ENCODE results near the gene MRPL58. TPM values are rescaled to one million over a fixed set of nuclear protein-coding genes. Genes with fewer than 3 reads are reported as not detected.

MRPL58 gene
- total and polyA plus RNA-seq, 10 of the 15 experiments (the other 5 are each of a cell fraction or from before 2014, with no cell fraction given) = 23.0 to 64.3 (median 51.9) TPM

GRCh38 chr17:75034236-75034908 is 21.9 kb downstream of the MRPL58 start (continued):
- TF ChIP-seq, protein P1, sequence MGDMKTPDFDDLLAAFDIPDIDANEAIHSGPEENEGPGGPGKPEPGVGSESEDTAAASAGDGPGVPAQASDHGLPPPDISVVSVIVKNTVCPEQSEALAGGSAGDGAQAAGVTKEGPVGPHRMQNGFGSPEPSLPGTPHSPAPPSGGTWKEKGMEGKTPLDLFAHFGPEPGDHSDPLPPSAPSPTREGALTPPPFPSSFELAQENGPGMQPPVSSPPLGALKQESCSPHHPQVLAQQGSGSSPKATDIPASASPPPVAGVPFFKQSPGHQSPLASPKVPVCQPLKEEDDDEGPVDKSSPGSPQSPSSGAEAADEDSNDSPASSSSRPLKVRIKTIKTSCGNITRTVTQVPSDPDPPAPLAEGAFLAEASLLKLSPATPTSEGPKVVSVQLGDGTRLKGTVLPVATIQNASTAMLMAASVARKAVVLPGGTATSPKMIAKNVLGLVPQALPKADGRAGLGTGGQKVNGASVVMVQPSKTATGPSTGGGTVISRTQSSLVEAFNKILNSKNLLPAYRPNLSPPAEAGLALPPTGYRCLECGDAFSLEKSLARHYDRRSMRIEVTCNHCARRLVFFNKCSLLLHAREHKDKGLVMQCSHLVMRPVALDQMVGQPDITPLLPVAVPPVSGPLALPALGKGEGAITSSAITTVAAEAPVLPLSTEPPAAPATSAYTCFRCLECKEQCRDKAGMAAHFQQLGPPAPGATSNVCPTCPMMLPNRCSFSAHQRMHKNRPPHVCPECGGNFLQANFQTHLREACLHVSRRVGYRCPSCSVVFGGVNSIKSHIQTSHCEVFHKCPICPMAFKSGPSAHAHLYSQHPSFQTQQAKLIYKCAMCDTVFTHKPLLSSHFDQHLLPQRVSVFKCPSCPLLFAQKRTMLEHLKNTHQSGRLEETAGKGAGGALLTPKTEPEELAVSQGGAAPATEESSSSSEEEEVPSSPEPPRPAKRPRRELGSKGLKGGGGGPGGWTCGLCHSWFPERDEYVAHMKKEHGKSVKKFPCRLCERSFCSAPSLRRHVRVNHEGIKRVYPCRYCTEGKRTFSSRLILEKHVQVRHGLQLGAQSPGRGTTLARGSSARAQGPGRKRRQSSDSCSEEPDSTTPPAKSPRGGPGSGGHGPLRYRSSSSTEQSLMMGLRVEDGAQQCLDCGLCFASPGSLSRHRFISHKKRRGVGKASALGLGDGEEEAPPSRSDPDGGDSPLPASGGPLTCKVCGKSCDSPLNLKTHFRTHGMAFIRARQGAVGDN (IDR thresholded peaks at IDR 0.05) = no peak; the same call in none of the 2 replicates

DNA sequence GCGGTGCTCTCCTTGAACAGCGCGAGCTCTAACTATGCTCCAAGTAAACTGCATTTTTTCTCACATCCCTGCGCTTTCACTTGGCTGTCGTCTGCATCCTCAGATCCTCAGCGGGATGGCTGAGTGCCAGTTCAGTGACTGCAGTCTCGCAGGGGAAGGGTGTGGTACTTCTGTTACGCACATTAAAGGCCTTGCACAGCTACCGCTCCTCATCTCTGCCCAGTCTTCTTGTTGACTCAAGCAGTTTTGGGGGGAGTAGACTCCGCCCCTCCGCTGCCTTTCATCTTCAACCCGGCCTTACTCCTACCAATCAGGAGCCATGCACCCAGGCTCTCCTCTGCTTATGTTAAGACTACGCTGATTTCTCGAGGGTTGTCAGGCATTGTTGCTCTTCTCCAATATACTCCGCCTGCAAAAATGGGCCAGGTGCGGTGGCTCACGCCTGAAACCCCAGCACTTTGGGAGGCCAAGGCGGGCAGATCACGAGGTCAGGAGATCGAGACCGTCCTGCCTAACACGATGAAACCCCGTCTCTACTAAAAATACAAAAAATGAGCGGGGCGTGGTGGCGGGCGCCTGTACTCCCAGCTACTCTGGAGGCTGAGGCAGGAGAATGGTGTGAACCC is 24.3 kb downstream of the MRPL58 start:
- Histone ChIP-seq H2AFZ (ENCODE audit: control insufficient read depth, low read depth, low read length) (no peak overlapping the region), H4K20me1 (ENCODE audit: control insufficient read depth, insufficient read depth) (no peaks in the 10 kb centered on the region), H3K9me3 (replicated peaks; ENCODE audit: control insufficient read depth, insufficient read depth, low read length) (no peaks in the 10 kb centered on the region), H3K4me1 (ENCODE audit: control insufficient read depth, insufficient read depth, low read length) (0 out of 2 replicates have a peak, but pooled peaks cover 4% of the 10 kb centered on the region), H3K4me3 (no peak overlapping the region), H3K79me2 (ENCODE audit: control insufficient read depth, insufficient read depth, low read length) (no peaks in the 10 kb centered on the region), H3K36me3 (ENCODE audit: control insufficient read depth in 2 of 2, insufficient read depth in 2 of 2, low read length in 1 of 2) (peaks cover 4 to 13% of the 10 kb centered on the region in 2 experiments; a peak in 3 of 4 replicates), H3K9ac (ENCODE audit: control insufficient read depth, insufficient read depth, low read length) (no peak overlapping the region), H3K27me3 (replicated peaks in 1 of 2; ENCODE audit: control insufficient read depth in 2 of 2, insufficient read depth in 2 of 2, low read length in 1 of 2) (no peaks in the 10 kb centered on the region), H3K4me2 (ENCODE audit: control insufficient read depth, insufficient read depth) (no peak overlapping the region), H3K27ac (ENCODE audit: control insufficient read depth, insufficient read depth) (no peak overlapping the region)
- no TSS peak for BruUV-seq (replicated peaks)
- ChIA-PET CTCF (interaction anchor here (0.6 to 3.4 kb wide), 2 partner anchors 75 to 84 kb away, joined by 3 to 23 read pairs; no protein-coding TSS in a partner anchor), RAD21 (ENCODE audit: unreplicated experiment) (no interaction called here), POLR2A (no interaction called here), SMC1A (ENCODE audit: uncharacterized antibody, unreplicated experiment) (no interaction called here)
- FAIRE-seq (no peak), ATAC-seq (no peak), DNase-seq (ENCODE audit: low read depth, low spot score) (no peak)
- in situ Hi-C loops (cut with MboI) (no loop called here), intact Hi-C loops (cut with micrococcal nuclease; ENCODE audit: unreplicated experiment) (loop anchor here (10.0 kb wide), 1 partner anchor 72 kb away; no protein-coding TSS in a partner anchor)
- WGBS (ENCODE audit: insufficient coverage, insufficient replicate concordance, low lambda C conversion rate, missing lambda C conversion rate) = 89% methylated on average over 26 of the region's 27 CpGs
- TF ChIP-seq SREBF1 (IDR thresholded peaks at IDR 0.05; ENCODE audit: low read length) = no peak
- TF ChIP-seq, protein P2, sequence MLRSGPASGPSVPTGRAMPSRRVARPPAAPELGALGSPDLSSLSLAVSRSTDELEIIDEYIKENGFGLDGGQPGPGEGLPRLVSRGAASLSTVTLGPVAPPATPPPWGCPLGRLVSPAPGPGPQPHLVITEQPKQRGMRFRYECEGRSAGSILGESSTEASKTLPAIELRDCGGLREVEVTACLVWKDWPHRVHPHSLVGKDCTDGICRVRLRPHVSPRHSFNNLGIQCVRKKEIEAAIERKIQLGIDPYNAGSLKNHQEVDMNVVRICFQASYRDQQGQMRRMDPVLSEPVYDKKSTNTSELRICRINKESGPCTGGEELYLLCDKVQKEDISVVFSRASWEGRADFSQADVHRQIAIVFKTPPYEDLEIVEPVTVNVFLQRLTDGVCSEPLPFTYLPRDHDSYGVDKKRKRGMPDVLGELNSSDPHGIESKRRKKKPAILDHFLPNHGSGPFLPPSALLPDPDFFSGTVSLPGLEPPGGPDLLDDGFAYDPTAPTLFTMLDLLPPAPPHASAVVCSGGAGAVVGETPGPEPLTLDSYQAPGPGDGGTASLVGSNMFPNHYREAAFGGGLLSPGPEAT (IDR thresholded peaks at IDR 0.05; ENCODE audit: low read depth) = no peak
- TF ChIP-seq STAT3 (IDR thresholded peaks at IDR 0.05; ENCODE audit: low read depth, low read length) = no peak
- no peak for TF ChIP-seq JUND (IDR thresholded peaks at IDR 0.05; ENCODE audit: low read depth, low read length)
- no peak for TF ChIP-seq DPF2 (IDR thresholded peaks at IDR 0.05)
- TF ChIP-seq RELA (IDR thresholded peaks at IDR 0.05; ENCODE audit: borderline replicate concordance, partially characterized antibody) = no peak
- TF ChIP-seq, protein P1 (IDR thresholded peaks at IDR 0.05) = no peak
- TF ChIP-seq TCF7 (IDR thresholded peaks at IDR 0.05; ENCODE audit: borderline replicate concordance) = no peak

Data from GM12878 (cell line).